Bronchial epithelial cell (primary cell): ENCODE measurements around the gene HELZ2. TPM values are rescaled to one million over a fixed set of nuclear protein-coding genes. Genes with fewer than 3 reads are reported as not detected.

Source experiments
- DNase-seq: peaks from one replicate; pipeline ENCODE4 v3.0.0-alpha.2; 2010; ENCODE audit warnings: low read depth
- FAIRE-seq: peaks from 2 replicates; lab custom pipeline; 2011; peaks lifted over from hg19 to GRCh38; lab: Jason Lieb, UNC
- H3K27me3 ChIP-seq: 2 replicates; pipeline ENCODE4 v1.5.1; 2011; ENCODE audit warnings: low read length; ENCODE audit not compliant: control insufficient read depth, insufficient read depth
- H3K36me3 ChIP-seq: 2 replicates; pipeline ENCODE4 v1.5.1; 2011; ENCODE audit warnings: low read length; ENCODE audit not compliant: control insufficient read depth, insufficient read depth
- H3K4me3 ChIP-seq: 2 replicates; pipeline ENCODE4 v1.5.1; 2011; ENCODE audit warnings: mild to moderate bottlenecking, low read depth, low read length, control low read depth
- total RNA-seq: library from RNA; depleted of rRNA; stranded (reverse); fragments of >200 nt; gene quantifications from 2 replicates; pipeline ENCODE4 v1.2.1, GENCODE V29; 2014
- TF ChIP-seq, protein P1 (sequence below): IDR thresholded peaks from 2 replicates; pipeline ENCODE4 v1.5.1; 2011; ENCODE audit warnings: mild to moderate bottlenecking, moderate library complexity, low read length, control low read depth, inconsistent platforms; ENCODE audit not compliant: insufficient read depth, severe bottlenecking

The HELZ2 gene
- total RNA-seq, 1 donor from 2014 or later: 13.7 TPM

DNA sequence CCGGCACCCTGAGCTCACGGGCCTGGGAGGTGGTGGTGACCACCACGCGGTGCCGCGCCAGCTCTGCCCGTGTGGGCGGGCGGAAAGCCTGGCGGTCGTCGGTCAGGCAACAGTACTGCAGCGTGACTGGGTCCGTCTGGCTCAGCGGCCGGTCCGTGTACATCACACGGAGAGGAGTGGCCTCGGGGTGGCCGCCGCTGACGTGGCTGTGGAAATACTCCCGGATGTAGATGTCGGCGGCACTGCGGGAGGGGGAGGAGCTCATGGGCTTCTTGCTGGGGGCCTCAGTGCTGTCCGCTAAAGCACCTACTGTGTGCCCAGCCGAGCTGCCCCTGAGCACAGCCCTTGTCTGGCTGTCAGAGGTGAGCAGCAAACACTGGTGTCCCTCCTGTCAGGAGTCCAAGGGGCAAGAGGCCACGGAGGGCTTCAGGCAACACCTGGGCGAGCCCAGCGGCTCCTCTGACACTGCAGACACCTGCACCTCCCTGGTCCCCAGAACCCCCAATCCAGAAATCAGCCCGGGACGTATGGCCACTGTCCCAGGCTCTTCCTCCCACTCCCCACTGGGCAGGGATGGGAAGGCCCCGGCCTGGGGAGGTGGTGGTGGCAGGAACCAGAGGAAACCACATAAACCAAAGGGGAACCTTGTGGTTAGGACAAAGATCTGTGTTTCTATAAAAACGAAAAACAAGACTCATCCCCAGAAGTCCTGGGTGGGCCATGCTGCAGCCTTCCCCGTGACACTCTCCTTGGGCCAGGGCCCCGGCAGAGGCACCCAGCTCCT lies 6.5 kb downstream of the HELZ2 start:
- TF ChIP-seq, protein P1, sequence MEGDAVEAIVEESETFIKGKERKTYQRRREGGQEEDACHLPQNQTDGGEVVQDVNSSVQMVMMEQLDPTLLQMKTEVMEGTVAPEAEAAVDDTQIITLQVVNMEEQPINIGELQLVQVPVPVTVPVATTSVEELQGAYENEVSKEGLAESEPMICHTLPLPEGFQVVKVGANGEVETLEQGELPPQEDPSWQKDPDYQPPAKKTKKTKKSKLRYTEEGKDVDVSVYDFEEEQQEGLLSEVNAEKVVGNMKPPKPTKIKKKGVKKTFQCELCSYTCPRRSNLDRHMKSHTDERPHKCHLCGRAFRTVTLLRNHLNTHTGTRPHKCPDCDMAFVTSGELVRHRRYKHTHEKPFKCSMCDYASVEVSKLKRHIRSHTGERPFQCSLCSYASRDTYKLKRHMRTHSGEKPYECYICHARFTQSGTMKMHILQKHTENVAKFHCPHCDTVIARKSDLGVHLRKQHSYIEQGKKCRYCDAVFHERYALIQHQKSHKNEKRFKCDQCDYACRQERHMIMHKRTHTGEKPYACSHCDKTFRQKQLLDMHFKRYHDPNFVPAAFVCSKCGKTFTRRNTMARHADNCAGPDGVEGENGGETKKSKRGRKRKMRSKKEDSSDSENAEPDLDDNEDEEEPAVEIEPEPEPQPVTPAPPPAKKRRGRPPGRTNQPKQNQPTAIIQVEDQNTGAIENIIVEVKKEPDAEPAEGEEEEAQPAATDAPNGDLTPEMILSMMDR: no peak
- Histone ChIP-seq H3K4me3 (no peak overlapping the region), H3K36me3 (peaks cover 9% of the 10 kb centered on the region), H3K27me3 (no peaks in the 10 kb centered on the region)
- no peak for DNase-seq
- FAIRE-seq: no peak

DNA sequence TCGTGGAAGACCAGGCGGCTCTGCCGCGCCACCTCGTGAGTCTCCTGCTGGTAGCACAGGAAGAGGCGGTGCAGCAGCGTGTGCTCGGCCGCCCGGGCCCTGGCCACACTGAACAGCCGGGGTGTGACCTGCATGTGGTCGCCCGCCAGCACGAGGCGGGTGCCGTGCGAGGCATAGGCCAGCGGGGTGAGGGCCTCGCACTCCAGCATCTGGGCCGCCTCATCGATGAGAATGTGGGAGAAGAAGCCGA lies 7.0 kb downstream of the HELZ2 start:
- Histone ChIP-seq H3K4me3 (no peak overlapping the region), H3K36me3 (peaks cover 7% of the 10 kb centered on the region), H3K27me3 (no peaks in the 10 kb centered on the region)
- TF ChIP-seq, protein P1: no peak
- no peak for FAIRE-seq
- no peak for DNase-seq

DNA sequence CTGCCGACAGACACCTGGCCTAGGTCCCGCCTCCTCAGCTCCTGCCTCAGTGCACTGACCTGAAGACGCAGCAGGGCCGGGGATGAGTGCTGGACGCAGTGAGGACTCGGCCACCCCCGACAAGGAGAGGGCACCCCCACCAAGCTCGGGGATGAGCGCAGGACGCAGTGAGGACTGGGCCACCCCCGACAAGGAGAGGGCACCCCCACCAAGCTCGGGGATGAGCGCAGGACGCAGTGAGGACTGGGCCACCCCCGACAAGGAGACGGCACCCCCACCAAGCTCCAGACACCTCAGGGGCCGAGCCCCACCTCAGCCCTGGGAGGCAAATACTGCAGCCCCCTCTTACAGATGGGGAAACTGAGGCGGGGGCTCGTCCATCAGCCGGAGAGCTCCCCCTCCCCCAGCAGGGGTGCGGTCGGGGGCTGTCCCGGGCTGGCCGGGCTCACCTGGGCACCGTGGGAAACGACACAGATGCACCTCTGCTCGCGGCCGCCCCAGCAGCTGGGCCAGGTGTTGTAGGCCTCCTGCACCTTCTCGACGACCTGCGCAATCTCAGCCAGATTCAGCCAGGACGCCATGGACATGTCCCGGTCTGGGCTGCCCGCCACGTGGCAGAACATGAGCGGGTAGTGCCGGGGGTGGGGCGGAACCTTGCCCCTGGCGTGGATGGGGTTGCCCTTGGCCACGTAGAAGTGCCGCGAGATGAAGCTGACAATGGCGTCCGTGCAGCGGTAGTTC lies 7.5 kb downstream of the HELZ2 start:
- Histone ChIP-seq H3K4me3 (no peak overlapping the region), H3K36me3 (peaks cover 6% of the 10 kb centered on the region), H3K27me3 (no peaks in the 10 kb centered on the region)
- peak; percentile 88 for FAIRE-seq
- DNase-seq: no peak
- TF ChIP-seq, protein P1: no peak

DNA sequence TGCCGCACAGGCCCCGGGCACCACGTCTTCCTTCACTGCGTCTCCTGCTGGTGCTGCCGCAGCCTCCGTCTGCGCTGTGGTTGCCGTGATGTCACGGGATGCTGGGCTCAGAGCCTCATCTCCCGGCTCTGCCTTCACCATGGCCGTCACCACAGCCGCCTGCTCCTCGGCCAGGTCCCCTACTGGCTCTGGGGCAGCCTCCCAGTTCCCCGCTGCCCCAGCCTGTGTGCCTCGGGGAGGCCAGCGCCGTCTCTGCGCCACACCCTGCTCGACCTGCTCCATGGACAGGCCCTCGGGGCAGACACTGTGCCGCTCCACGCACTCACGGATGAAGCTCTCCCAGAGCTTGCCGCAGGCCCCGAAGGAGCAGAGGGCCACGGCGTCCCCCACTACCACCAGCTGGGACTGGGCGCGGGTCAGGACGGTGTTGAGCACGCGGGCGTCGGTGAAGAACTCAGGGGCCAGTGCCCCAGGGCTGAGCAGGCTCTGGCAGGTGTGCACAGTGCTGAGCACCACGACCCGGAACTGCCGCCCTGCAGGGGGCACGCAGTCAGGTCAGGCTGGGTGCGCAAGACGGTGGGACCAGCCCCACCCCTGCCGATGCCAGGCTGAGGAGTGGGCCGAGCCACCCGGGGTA lies 8.2 kb downstream of the HELZ2 start:
- DNase-seq: no peak
- FAIRE-seq: no peak
- no peak overlapping the region for H3K4me3 ChIP-seq
- no peaks in the 10 kb centered on the region for H3K27me3 ChIP-seq
- H3K36me3 ChIP-seq: peaks cover 12% of the 10 kb centered on the region
- TF ChIP-seq, protein P1: no peak

DNA sequence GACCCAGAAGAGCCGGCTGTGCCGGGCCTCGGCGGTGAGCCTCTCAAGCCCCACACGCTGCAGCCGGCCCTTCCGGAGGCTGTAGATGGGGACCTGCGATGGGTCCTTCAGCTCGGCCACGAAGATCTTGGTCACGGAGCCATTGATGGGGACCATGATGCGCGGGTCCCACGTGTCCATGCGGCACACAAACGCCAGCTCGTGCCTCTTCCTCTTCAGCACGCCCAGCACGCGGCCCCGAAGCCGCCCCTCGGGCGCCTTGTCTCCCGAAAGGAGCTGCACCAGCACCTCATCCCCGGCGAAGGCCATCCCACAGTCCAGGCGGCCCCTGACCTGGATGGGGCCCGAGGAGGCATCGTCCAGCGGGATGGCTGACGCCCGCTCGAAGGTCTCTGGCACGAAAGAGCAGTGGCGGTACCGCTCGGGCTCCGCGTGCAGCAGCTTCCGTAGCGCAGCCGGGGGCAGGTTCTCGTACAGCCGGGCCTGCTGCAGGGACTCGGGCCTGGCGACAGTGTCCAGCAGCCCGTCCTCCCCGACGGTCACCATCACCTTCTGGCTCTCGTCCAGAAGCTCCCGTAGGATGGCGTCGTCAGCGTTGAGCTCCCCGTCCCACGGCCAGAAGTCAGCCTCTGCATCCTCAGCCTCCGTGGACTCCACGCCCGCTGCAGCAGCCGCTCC lies 8.9 kb downstream of the HELZ2 start:
- Histone ChIP-seq H3K27me3 (no peaks in the 10 kb centered on the region), H3K36me3 (peaks cover 18% of the 10 kb centered on the region), H3K4me3 (no peak overlapping the region)
- DNase-seq (no peak), FAIRE-seq (no peak)
- TF ChIP-seq, protein P1: no peak
